ENCODE data around the gene ARHGAP36. TPM values are rescaled to one million over a fixed set of nuclear protein-coding genes. Genes with fewer than 3 reads are reported as not detected.

The ARHGAP36 gene
- total and polyA plus RNA-seq, 9 of the 15 experiments (the other 6 are each of a cell fraction or from before 2014, with no cell fraction given) = not detected

GRCh38 chrX:131025336-131025735 is 32.8 kb upstream of the ARHGAP36 start:
- Histone ChIP-seq H3K4me3 (no peak overlapping the region), H3K9me1 (ENCODE audit: control insufficient read depth, insufficient read depth, low read length) (no peaks in the 10 kb centered on the region), H3K27ac (ENCODE audit: extremely low read depth, low read depth, low read length) (no peak overlapping the region), H2AFZ (ENCODE audit: low read depth, low read length) (no peak overlapping the region), H3K4me2 (ENCODE audit: insufficient read depth, low read length) (no peak overlapping the region), H3K27me3 (ENCODE audit: control insufficient read depth in 2 of 2, insufficient read depth in 2 of 2, low read length in 2 of 2) (no peaks in the 10 kb centered on the region), H3K9ac (ENCODE audit: insufficient read depth in 1 of 2, low read depth in 2 of 2, low read length in 2 of 2) (no peak overlapping the region), H4K20me1 (replicated peaks; ENCODE audit: control insufficient read depth, insufficient read depth, low read length) (no peaks in the 10 kb centered on the region), H3K79me2 (ENCODE audit: control insufficient read depth, insufficient read depth, low read length) (no peaks in the 10 kb centered on the region), H3K9me3 (replicated peaks; ENCODE audit: control insufficient read depth, insufficient read depth, low read depth, low read length) (no peaks in the 10 kb centered on the region), H3K36me3 (ENCODE audit: control insufficient read depth, insufficient read depth, low read length) (no peaks in the 10 kb centered on the region), H3K4me1 (replicated peaks in 1 of 2; ENCODE audit: control insufficient read depth in 2 of 2, insufficient read depth in 2 of 2, low read length in 2 of 2) (no peaks in the 10 kb centered on the region)
- no TSS peak for BruUV-seq (replicated peaks)
- POLR2A ChIA-PET = interaction anchor here (0.7 kb wide), 1 partner anchor 17 kb away, joined by 4 read pairs; no protein-coding TSS in a partner anchor
- CTCF ChIA-PET (ENCODE audit: low intra/inter-chr PET ratio) = no interaction called here
- DNase-seq (ENCODE audit: extremely low read depth in 1 of 4, low spot score in 3 of 4) (no peak), ATAC-seq (no peak), FAIRE-seq (no peak)
- in situ Hi-C loops (cut with MboI) (no loop called here), intact Hi-C loops (cut with micrococcal nuclease) (no loop called here)
- no peak for TF ChIP-seq PHTF2 (CRISPR knock-in tag; IDR thresholded peaks at IDR 0.05)
- 0 out of 2 replicates have a peak, but pooled peaks have one; percentile 8 for TF ChIP-seq MAFG (tag; conservative IDR thresholded peaks at IDR 0.05)
- WGBS (ENCODE audit: insufficient coverage, low coverage, missing lambda C conversion rate) = 7% methylated on average over 3 of the region's 3 CpGs

DNA sequence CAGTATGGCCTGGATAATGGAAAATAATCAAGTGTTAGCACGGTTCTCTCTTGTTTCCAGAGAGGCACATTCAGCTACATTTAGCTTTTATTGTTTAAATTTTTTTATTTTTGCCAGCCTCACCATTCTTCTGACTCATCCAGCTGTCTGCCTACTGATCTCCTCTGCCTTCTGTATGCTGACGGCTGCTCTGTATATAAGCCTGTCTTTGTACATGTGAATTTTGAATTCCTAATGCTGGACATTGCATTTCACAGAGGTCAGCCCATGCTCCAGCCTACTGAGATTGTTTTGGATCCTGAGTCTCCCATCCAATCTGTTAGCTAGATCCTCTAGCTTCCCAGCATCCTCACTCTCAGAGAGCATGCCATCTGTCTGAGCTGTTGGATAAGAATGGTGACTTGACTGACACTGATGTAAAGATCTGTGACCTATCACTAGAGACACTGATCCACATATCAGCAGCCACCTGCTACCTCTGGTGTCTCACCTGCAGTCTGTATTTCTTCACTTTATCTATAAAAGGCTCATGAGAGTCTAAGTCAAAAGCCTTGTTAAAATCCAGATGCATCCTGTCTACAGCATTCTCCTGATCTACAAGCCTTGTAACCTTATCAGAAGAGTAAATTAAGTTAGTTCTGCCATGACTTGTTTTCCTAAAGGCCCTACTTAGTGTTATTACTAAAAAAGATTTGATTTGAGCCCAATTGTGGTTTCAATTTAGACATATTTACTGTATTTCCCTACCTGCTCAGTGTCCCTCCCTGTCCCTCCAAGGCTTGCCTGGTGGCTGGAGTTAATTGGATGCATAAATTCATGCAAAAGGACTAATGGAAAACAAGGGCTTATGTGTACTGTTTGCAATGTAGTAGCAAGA is 25.6 kb upstream of the ARHGAP36 start:
- H3K27me3 ChIP-seq (ENCODE audit: control insufficient read depth in 2 of 2, insufficient read depth in 2 of 2, low read length in 2 of 2) = no peaks in the 10 kb centered on the region
- in situ Hi-C loops (cut with MboI) (no loop called here), intact Hi-C loops (cut with micrococcal nuclease) (no loop called here)
- WGBS (ENCODE audit: insufficient coverage, low coverage, missing lambda C conversion rate) = 0% methylated on average over 2 of the region's 2 CpGs
- H3K36me3 ChIP-seq (ENCODE audit: control insufficient read depth, insufficient read depth, low read length) = no peaks in the 10 kb centered on the region
- no peaks in the 10 kb centered on the region for H3K79me2 ChIP-seq (ENCODE audit: control insufficient read depth, insufficient read depth, low read length)
- no TSS peak for BruUV-seq (replicated peaks)
- H3K4me1 ChIP-seq (replicated peaks in 1 of 2; ENCODE audit: control insufficient read depth in 2 of 2, insufficient read depth in 2 of 2, low read length in 2 of 2) = no peaks in the 10 kb centered on the region
- no peak overlapping the region for H2AFZ ChIP-seq (ENCODE audit: low read depth, low read length)
- FAIRE-seq (no peak), ATAC-seq (no peak), DNase-seq (ENCODE audit: extremely low read depth in 1 of 4, low spot score in 3 of 4) (no peak)
- no peaks in the 10 kb centered on the region for H3K9me3 ChIP-seq (replicated peaks; ENCODE audit: control insufficient read depth, insufficient read depth, low read depth, low read length)
- CTCF ChIA-PET (ENCODE audit: low intra/inter-chr PET ratio) = no interaction called here
- H3K9ac ChIP-seq (ENCODE audit: insufficient read depth in 1 of 2, low read depth in 2 of 2, low read length in 2 of 2) = no peak overlapping the region
- POLR2A ChIA-PET = no interaction called here
- H4K20me1 ChIP-seq (replicated peaks; ENCODE audit: control insufficient read depth, insufficient read depth, low read length) = no peaks in the 10 kb centered on the region
- H3K4me3 ChIP-seq = no peak overlapping the region
- no peak overlapping the region for H3K4me2 ChIP-seq (ENCODE audit: insufficient read depth, low read length)
- no peaks in the 10 kb centered on the region for H3K9me1 ChIP-seq (ENCODE audit: control insufficient read depth, insufficient read depth, low read length)
- no peak overlapping the region for H3K27ac ChIP-seq (ENCODE audit: extremely low read depth, low read depth, low read length)
- TF ChIP-seq MEIS2 (IDR thresholded peaks at IDR 0.05; ENCODE audit: partially characterized antibody) (no peak), NFE2L1 (tag; IDR thresholded peaks at IDR 0.05; ENCODE audit: borderline replicate concordance, low read depth) (no peak), TOE1 (IDR thresholded peaks at IDR 0.05; ENCODE audit: borderline replicate concordance) (no peak), TOE1 (CRISPR knock-in tag; IDR thresholded peaks at IDR 0.05; ENCODE audit: borderline replicate concordance, low read depth) (no peak), RERE (CRISPR knock-in tag; IDR thresholded peaks at IDR 0.05; ENCODE audit: borderline replicate concordance) (no peak), CBX2 (IDR thresholded peaks at IDR 0.05; ENCODE audit: insufficient read depth, low read length, poor library complexity, severe bottlenecking) (no peak), CHD1 (IDR thresholded peaks at IDR 0.05; ENCODE audit: low read length) (no peak)

Measured in K562 (cell line).